HuH-7.5 (cell line): Measurements from ENCODE around the gene LRRN3.

Experiments
- DNase-seq: peaks from one replicate; pipeline ENCODE4 v3.0.0; 2011; ENCODE audit warnings: low spot score

LRRN3 gene

GRCh38 chr7:111105269-111105668, 14.3 kb downstream of the LRRN3 start:
- no peak for DNase-seq

GRCh38 chr7:111107579-111107978, 16.7 kb downstream of the LRRN3 start:
- DNase-seq, result no peak

GRCh38 chr7:111108000-111108399, 17.1 kb downstream of the LRRN3 start:
- no peak for DNase-seq

- DNase-seq, result no peak
These were observed 17.6 kb downstream of the LRRN3 start for GRCh38 chr7:111108496-111108895.

GRCh38 chr7:111112439-111112838, 21.5 kb downstream of the LRRN3 start:
- no peak for DNase-seq

DNA sequence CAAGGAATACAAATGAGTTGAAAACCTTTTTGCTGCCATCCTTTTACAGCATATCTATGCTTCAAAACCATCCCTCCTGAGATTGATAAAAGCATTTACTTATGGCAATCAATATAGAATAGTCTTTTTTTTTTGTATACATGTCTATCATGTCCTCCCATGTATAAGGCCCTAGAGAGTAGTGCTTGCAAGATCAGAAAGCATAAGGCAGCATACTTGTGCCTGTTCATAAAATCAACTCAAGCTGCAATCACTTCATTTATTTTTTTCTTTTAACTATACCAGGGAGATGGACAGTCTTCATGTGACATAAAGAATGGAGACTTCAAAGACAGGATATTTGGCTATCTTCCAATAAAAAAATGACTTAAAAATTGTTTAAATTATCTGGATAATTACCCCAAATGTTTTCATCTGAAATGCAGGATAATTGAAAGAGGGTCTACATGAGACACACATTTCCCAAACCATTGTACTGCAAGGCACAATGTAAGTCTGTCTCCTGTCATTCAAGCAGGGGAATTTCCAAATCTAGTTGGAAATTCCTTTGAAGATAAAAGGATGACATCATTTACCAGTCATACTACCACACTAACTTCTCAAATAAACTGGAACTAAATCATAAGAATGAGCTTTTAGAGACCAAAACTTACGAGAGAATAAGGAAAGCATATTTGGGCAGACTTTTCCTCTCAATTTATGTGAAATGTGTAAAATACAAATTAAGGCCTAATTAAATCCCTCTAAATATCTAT, 22.5 kb downstream of the LRRN3 start:
- DNase-seq, result no peak

DNA sequence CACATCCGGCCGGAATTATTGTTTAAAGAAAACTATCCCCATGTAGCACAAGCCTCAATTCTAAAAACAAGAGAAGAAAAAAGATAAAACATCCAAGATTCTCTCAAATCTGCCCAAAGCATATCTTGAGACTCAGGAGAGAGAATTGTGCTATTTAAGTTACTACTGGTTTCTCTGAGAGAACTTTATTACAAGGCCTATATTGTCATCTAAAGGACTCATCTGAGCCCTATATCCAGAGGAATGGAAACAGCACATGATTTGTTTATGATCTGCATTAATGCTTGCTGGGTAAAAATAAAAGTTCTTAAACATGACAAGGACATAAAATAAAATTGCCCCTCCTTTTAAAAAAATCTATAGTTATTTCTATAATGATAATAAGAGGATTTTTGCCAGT, 25.0 kb downstream of the LRRN3 start:
- no peak for DNase-seq

- no peak for DNase-seq
These were observed 36.1 kb downstream of the LRRN3 start for GRCh38 chr7:111126987-111127386.

DNA sequence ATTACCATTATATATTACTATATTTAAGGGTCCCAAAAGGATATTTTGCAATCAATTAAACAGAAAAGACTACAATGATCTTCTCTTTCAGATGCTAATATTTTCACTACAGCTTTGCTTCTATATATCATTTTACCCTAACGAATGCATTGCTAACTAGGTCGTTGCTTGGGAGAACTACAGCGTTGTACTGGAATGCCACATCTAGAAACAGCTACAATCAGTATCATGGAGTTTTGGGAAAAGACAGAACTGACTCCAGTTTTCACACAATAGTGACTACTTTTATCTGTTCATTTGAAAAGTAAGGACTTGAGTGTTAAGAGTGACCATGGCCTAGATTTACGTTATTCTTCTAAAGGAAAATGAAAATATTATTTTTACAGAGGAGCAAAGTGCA, 38.5 kb downstream of the LRRN3 start:
- no peak for DNase-seq

- DNase-seq, result no peak
These were observed 41.9 kb downstream of the LRRN3 start for GRCh38 chr7:111132833-111133232.

GRCh38 chr7:111137296-111138192, 46.6 kb downstream of the LRRN3 start:
- DNase-seq, result no peak

DNA sequence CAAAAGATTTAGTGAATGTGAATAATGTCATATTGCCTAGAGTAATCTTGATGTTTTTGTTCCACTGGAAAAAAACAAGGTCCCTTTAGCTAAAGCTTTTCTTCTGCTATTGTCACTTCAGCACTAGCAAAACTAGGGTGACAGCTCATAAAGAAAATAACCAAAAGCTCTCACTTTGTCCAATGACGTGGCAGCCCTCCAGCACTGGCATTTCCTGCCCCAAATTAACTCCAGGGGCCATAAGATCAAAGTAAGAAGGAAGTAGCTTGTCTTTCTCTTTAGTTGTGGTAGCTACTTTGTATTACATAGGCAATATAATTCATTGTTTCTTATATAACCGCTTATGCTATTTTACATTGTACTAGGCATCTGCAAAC, 47.3 kb downstream of the LRRN3 start:
- DNase-seq, result no peak

- DNase-seq, result no peak
These were observed 47.7 kb downstream of the LRRN3 start for GRCh38 chr7:111138586-111138985.

GRCh38 chr7:111140091-111140865, 49.4 kb downstream of the LRRN3 start:
- DNase-seq, result no peak

GRCh38 chr7:111145472-111145871, 54.5 kb downstream of the LRRN3 start:
- no peak for DNase-seq

- no peak for DNase-seq
These were observed 55.2 kb downstream of the LRRN3 start for GRCh38 chr7:111146136-111146535.

DNA sequence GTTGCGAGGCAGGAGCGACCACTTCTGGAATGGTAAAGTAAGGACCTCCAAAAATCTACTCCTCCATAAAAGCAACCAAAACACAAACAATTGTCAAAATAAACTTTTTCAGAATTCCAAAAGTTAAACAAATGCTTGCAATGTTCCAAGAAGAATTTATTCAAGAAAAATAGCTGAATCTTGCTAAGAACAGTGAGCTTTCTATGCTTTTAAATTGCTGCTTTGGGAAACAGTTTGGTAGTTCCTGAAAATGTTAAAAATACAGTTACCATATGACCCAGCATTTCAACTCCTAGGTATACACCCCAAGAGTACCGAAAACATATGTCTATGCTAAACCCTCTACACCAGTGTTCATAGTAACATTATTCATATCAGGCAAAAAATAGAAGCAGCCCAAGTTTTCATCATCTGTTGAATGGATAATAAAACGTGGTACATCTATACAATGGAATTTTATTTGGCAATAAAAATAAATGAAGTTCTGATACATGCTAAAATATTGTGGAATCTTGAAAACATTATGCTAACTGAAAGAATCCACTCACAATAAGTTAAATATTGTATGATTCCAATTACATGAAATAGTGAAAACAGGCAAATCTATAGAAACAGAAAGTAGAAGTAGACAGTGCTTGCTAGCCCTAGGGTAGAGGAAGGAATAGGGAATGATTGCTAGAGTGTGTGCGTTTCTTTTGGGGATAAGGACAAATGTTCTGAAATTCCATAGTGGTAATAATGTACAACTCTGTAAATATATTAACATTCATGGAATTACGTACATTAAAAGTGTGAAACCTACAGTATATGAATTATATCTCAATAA, 57.0 kb downstream of the LRRN3 start:
- DNase-seq, result no peak

DNA sequence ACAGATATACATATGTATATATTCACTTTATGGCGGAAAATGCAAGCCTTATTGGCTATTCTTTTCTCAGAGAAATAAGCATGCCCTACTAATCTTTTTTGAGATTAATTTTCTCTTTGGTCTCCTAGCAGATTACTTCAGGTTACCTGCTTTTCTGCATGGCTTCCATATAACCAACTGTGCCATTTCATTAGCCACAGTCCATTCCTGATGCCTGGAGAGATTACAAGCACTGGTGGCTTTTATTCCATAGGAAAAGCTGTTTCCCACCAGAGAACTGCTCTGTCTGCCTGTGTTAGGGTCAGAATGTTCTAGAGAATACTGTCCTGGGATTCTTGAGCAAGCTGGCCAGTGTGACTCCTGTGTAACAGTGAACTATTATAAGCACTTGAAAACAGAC, 59.8 kb downstream of the LRRN3 start:
- no peak for DNase-seq

GRCh38 chr7:111159426-111159825, 68.5 kb downstream of the LRRN3 start:
- DNase-seq, result no peak

- no peak for DNase-seq
These were observed 69.4 kb downstream of the LRRN3 start for GRCh38 chr7:111160297-111160696.

DNA sequence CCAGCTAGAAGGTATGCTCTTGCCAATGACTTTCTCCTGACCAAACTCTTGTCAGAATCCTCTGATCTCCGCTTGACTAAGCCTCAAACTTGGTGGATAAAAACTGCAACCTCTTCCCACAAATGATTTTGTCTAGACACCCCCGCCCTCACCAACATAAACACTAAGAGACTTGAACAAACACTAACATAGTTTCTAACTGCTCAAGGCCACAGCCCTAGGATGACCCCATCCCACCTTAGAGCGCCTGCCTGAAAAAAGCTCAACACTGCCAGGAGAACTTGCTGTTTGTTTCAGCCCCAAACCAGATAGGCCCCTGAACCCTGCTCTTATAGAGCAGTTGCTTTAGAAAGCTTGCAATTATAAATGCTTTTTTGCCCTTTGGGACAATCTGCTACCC, 71.8 kb downstream of the LRRN3 start:
- peak; percentile 9 for DNase-seq

DNA sequence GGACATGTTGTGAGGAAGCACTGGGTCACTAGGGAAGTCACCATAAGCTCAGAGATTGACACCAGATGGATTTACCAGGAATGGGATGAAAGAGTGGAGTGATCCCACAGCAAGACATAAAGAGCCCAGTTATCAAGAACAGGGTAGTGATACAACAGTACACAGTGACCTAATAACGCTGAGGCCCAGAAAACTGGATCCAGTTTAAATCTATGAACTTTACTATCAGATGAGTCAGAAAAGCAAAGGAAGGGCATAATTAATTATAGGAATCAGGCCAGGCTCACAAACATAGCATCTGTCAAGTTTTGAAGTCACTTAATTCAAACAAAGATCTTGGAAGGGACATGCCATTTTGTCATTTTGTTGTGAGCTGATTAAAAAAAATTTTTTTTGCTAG, 73.5 kb downstream of the LRRN3 start:
- no peak for DNase-seq
